Astrocyte of the cerebellum (primary cell): ENCODE data around the gene EIF2B2.

Experiments
- DNase-seq: peaks from one replicate; pipeline ENCODE4 v3.0.0-alpha.2; 2011; ENCODE audit warnings: low read depth
- H3K4me3 ChIP-seq: 2 replicates; pipeline ENCODE4 v1.5.1; 2011; ENCODE audit warnings: mild to moderate bottlenecking, low read depth, low read length, moderate library complexity
- CTCF ChIP-seq: IDR thresholded peaks from 2 replicates; pipeline ENCODE4 v1.5.1; 2012; ENCODE audit warnings: low read length, low read depth, moderate library complexity, mild to moderate bottlenecking; ENCODE audit errors: missing control alignments
- in situ Hi-C: cut with HindIII; loops from 2 replicates; pipeline ENCODE4 v1.10.0; 2017; ENCODE audit warnings: low sequenced_read_pairs

The EIF2B2 gene

DNA sequence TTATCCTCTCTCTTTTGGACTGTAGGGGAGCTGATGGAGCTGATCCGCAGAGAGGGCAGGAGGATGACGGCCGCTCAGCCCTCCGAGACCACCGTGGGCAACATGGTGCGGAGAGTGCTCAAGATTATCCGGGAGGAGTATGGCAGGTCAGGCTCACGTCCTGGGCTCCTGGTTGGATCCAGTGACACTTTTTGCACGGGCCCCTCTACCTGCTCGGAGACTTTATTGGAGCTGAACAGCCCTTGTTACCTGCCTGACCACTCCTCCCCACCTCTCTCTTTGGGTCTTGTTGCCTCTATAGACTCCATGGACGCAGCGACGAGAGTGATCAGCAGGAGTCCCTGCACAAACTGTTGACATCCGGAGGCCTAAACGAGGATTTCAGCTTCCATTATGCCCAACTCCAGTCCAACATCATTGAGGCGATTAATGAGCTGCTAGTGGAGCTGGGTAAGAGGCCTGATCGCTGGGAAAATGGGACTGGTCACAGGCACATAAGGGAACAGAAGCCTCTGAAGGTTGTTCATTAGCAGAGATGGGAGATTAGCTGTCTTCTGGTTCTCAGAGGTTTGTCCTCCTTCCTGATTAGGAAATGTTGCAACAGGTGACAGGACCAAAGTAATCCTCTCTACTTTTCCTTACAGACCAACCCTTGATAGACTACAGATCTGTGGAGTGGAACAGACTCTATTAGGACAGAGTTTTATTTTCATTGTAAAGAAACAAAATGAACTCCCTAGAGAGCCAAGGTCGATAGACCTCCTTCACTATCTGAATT is 718 bp downstream of the EIF2B2 start:
- in situ Hi-C loops, result no loop called here
- no peak for TF ChIP-seq CTCF
- peak overlapping the region; percentile 82 for H3K4me3 ChIP-seq
- DNase-seq, result no peak

- no peak for DNase-seq
- no peak overlapping the region for H3K4me3 ChIP-seq
- TF ChIP-seq CTCF, result no peak
- in situ Hi-C loops, result no loop called here
Observed at GRCh38 chr14:75005357-75005756, 2.6 kb downstream of the EIF2B2 start.

DNA sequence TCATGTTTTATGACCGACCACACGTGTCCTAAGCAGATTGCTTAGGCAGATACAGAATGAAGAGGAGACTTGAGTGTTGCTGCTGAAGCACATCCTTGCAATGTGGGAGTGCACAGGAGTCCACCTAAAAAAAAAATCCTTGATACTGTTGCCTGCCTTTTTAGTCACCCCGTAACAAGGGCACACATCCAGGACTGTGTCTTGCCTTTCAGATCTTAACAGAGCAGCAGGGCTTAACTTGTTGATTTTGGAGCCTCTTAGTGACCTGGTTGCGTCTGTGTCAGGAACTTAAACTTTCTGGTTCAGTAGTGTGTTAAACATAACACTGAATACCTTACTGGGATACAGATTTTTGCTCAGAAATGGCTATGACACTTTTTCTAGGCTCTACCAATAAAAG is 6.5 kb downstream of the EIF2B2 start:
- H3K4me3 ChIP-seq, result no peak overlapping the region
- in situ Hi-C loops, result no loop called here
- DNase-seq, result no peak
- no peak for TF ChIP-seq CTCF

DNA sequence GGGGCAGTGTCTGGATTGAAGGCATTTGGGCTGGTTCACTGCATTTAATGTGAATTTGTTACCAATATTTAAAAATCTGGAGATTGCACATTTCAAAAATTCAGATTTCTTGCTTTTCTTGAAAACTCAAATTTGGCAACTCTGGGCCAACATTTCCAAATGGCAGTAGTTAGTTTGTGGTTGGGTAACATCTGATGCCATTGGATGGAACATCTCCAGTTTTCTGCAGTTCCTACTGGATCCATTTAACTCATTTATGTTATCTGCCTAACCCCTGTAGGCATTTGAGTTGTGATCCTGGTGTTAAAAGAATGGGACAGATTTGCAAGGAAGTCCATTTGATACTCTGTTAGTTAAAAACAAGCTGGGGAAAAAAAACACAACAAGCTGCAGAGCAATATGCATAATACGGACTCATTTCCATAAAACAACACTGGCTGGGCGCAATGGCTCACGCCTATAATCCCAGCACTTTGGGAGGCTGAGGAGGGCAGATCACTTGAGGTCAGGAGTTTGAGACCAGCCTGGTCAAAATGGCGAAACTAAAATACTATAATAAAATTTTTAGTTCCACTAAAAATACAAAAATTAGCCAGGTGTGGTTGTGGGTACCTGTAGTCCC is 7.9 kb downstream of the EIF2B2 start:
- in situ Hi-C loops, result no loop called here
- no peak for DNase-seq
- no peak overlapping the region for H3K4me3 ChIP-seq
- no peak for TF ChIP-seq CTCF

- TF ChIP-seq CTCF, result no peak
- no peak overlapping the region for H3K4me3 ChIP-seq
- in situ Hi-C loops, result no loop called here
- DNase-seq, result peak; percentile 39
Observed at GRCh38 chr14:75011356-75011994, 8.8 kb downstream of the EIF2B2 start.

GRCh38 chr14:75013290-75013689 is 10.6 kb downstream of the EIF2B2 start:
- DNase-seq, result no peak
- H3K4me3 ChIP-seq, result no peak overlapping the region
- in situ Hi-C loops, result no loop called here
- TF ChIP-seq CTCF, result no peak
